Bronchial epithelial cell (primary cell): Measurements from ENCODE around the gene NPAS3. TPM values are rescaled to one million over a fixed set of nuclear protein-coding genes. Genes with fewer than 3 reads are reported as not detected.

Experiments used
- DNase-seq: peaks from one replicate; pipeline ENCODE4 v3.0.0-alpha.2; 2010; ENCODE audit warnings: low read depth
- FAIRE-seq: peaks from 2 replicates; lab custom pipeline; 2011; peaks lifted over from hg19 to GRCh38; lab: Jason Lieb, UNC
- H3K27me3 ChIP-seq: 2 replicates; pipeline ENCODE4 v1.5.1; 2011; ENCODE audit warnings: low read length; ENCODE audit not compliant: control insufficient read depth, insufficient read depth
- H3K36me3 ChIP-seq: 2 replicates; pipeline ENCODE4 v1.5.1; 2011; ENCODE audit warnings: low read length; ENCODE audit not compliant: control insufficient read depth, insufficient read depth
- H3K4me3 ChIP-seq: 2 replicates; pipeline ENCODE4 v1.5.1; 2011; ENCODE audit warnings: mild to moderate bottlenecking, low read depth, low read length, control low read depth
- total RNA-seq: library from RNA; depleted of rRNA; stranded (reverse); fragments of >200 nt; gene quantifications from 2 replicates; pipeline ENCODE4 v1.2.1, GENCODE V29; 2014
- TF ChIP-seq, protein P1 (sequence below): IDR thresholded peaks from 2 replicates; pipeline ENCODE4 v1.5.1; 2011; ENCODE audit warnings: mild to moderate bottlenecking, moderate library complexity, low read length, control low read depth, inconsistent platforms; ENCODE audit not compliant: insufficient read depth, severe bottlenecking

NPAS3 gene
- total RNA-seq, 1 donor from 2014 or later: not detected

DNA sequence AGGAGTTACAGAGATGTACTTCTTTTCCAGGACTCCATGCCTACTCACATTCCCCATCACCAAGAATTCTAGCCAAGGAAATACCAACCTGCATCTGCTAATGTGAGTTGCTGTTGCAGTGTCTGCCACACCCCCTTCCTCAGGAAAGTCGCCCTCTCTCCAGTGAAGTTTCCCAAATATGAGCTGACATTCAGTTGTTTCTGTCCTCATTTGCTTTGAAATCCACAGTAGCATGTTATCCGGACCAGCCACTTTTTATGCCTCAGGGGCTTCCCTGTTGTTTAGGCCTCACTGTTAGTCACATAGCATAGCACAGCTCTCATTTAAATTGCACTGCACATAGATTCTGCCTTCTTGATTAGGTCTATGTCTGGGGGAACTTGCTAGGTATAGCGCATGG, 799.8 kb downstream of the NPAS3 start:
- Histone ChIP-seq H3K4me3 (no peak overlapping the region), H3K27me3 (peaks cover 2% of the 10 kb centered on the region), H3K36me3 (no peaks in the 10 kb centered on the region)
- DNase-seq: no peak
- TF ChIP-seq, protein P1, sequence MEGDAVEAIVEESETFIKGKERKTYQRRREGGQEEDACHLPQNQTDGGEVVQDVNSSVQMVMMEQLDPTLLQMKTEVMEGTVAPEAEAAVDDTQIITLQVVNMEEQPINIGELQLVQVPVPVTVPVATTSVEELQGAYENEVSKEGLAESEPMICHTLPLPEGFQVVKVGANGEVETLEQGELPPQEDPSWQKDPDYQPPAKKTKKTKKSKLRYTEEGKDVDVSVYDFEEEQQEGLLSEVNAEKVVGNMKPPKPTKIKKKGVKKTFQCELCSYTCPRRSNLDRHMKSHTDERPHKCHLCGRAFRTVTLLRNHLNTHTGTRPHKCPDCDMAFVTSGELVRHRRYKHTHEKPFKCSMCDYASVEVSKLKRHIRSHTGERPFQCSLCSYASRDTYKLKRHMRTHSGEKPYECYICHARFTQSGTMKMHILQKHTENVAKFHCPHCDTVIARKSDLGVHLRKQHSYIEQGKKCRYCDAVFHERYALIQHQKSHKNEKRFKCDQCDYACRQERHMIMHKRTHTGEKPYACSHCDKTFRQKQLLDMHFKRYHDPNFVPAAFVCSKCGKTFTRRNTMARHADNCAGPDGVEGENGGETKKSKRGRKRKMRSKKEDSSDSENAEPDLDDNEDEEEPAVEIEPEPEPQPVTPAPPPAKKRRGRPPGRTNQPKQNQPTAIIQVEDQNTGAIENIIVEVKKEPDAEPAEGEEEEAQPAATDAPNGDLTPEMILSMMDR: no peak
- FAIRE-seq: no peak

DNA sequence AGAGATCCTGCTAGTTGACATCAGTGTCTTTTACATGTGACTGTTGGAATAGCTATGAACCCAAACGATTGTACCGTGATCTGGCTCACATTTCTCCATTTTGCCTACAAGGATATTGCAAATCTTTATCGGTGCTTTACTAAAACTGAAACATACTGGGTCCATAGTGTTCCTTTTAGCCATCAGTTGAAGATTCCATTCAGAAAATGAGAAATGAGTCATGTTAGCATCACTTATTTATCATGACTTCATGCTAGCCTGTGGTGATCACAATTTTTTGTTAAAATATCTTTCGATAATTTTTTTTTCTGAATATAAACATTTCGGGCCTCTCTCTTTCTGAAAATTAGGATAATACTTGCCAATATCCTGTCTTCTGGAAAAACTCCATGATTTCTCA, 801.9 kb downstream of the NPAS3 start:
- H3K36me3 ChIP-seq: no peaks in the 10 kb centered on the region
- no peaks in the 10 kb centered on the region for H3K27me3 ChIP-seq
- FAIRE-seq: no peak
- no peak for DNase-seq
- TF ChIP-seq, protein P1: no peak
- no peak overlapping the region for H3K4me3 ChIP-seq

DNA sequence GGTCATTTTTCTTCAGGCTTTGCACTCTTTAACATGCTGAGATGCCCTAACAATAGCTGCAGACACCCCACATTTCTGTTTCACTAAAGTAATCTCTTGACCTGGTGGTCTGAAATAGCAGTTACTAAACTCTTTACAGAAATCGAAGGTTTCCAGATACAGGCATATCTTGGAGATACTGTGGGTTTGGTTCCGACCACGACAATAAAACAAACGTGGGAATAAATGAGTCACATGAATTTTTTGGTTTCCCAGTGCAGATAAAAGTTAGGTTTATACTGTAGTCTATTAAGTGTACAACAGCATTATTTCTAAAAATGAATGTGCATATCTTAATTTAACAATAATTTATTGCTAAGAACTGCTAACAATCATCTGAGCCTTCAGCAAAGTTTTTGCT, 803.5 kb downstream of the NPAS3 start:
- Histone ChIP-seq H3K27me3 (no peaks in the 10 kb centered on the region), H3K4me3 (no peak overlapping the region), H3K36me3 (no peaks in the 10 kb centered on the region)
- FAIRE-seq (no peak), DNase-seq (no peak)
- TF ChIP-seq, protein P1: no peak

- DNase-seq (no peak), FAIRE-seq (no peak)
Observed at GRCh38 chr14:33745163-33745562, 806.5 kb downstream of the NPAS3 start.

DNA sequence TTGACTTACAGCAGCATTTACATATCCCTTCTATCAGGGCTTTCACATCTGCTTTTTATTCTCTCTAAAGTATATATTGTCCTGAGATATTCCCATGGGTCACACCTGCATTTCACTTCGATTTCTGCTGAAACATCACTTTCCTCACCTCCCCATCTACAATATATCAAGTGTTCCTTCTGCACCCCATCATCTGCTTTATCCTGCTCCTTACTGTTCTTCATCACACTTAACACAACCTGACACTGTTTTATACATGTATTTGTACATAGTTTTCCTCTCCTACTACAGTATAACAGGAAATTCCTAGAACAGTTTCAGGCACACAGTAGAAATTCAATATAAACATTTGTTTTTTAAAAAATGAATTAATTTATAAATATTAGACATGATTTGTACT, 809.1 kb downstream of the NPAS3 start:
- no peak overlapping the region for H3K4me3 ChIP-seq
- no peaks in the 10 kb centered on the region for H3K36me3 ChIP-seq
- TF ChIP-seq, protein P1: no peak
- H3K27me3 ChIP-seq: no peaks in the 10 kb centered on the region
- FAIRE-seq (no peak), DNase-seq (no peak)

More at GRCh38 chr14:33745163-33745562, 806.5 kb downstream of the NPAS3 start:
- no peaks in the 10 kb centered on the region for H3K36me3 ChIP-seq
- H3K4me3 ChIP-seq: no peak overlapping the region
- TF ChIP-seq, protein P1: no peak
- H3K27me3 ChIP-seq: no peaks in the 10 kb centered on the region

DNA sequence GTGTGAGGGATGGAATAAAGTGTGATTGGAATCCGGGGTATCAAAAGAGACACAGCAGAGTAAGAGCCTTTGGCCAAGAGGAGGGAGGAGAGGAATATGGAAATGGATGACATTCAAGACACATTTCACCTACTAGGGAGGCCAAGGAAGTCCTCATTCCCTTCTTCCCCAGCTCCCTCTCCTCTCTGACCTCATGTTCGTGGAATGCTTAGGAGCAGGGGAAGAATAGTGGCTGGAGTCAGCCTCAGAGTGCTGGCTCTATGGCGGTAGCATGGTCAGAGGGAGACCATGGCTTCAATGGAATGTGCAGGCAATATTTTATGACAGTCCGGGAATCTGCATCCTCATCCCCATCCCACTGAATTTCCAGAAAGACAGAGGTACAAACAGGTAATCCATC, 815.6 kb downstream of the NPAS3 start:
- no peaks in the 10 kb centered on the region for H3K27me3 ChIP-seq
- H3K36me3 ChIP-seq: no peaks in the 10 kb centered on the region
- no peak for FAIRE-seq
- DNase-seq: no peak
- TF ChIP-seq, protein P1: no peak
- H3K4me3 ChIP-seq: no peak overlapping the region
